Neutrophil (primary cell): ENCODE measurements around the gene SMC1B.

Source experiments
- H3K27ac ChIP-seq: fragments of 200-600 bp; sonication (generic); 2 replicates; pipeline ENCODE4 v1.5.1; 2016; ENCODE audit warnings: mild to moderate bottlenecking, moderate library complexity
- H3K27me3 ChIP-seq: fragments of 200-600 bp; sonication (generic); 2 replicates; pipeline ENCODE4 v1.6.0; 2016; ENCODE audit warnings: mild to moderate bottlenecking
- H3K36me3 ChIP-seq: fragments of 200-600 bp; sonication (generic); 2 replicates; pipeline ENCODE4 v1.5.1; 2017
- H3K4me1 ChIP-seq, 2 experiments: fragments of 200-600 bp in 1 of 2; sonication (generic) in 1 of 2; 1 replicate in 1 of 2; 2 replicates in 1 of 2; pipeline versions ENCODE4 v1.5.1 to v1.6.1; 2013 to 2016; ENCODE audit warnings: low read depth in 1 of 2, low read length in 1 of 2, mild to moderate bottlenecking in 1 of 2, moderate library complexity in 1 of 2; ENCODE audit not compliant: control insufficient read depth in 1 of 2, insufficient read depth in 1 of 2
- H3K4me3 ChIP-seq, 2 experiments: fragments of 200-600 bp in 1 of 2; sonication (generic) in 1 of 2; 1 replicate in 1 of 2; 2 replicates in 1 of 2; pipeline ENCODE4 v1.5.1; 2013 to 2016; ENCODE audit warnings: low read depth in 1 of 2, low read length in 1 of 2, mild to moderate bottlenecking in 1 of 2, moderate library complexity in 1 of 2
- H3K9me3 ChIP-seq: fragments of 200-600 bp; sonication (generic); 2 replicates; pipeline ENCODE4 v1.5.1; 2016
- TF ChIP-seq, protein P1 (sequence below): fragments of 200-600 bp; sonication (generic); IDR thresholded peaks from 2 replicates; pipeline ENCODE4 v1.5.1; 2016; ENCODE audit warnings: antibody characterized with exemption

The SMC1B gene

GRCh38 chr22:45338795-45339194, 74.6 kb downstream of the SMC1B start:
- no peak overlapping the region for H3K4me3 ChIP-seq
- no peaks in the 10 kb centered on the region for H3K4me1 ChIP-seq
- H3K27ac ChIP-seq = no peak overlapping the region
- TF ChIP-seq, protein P1, sequence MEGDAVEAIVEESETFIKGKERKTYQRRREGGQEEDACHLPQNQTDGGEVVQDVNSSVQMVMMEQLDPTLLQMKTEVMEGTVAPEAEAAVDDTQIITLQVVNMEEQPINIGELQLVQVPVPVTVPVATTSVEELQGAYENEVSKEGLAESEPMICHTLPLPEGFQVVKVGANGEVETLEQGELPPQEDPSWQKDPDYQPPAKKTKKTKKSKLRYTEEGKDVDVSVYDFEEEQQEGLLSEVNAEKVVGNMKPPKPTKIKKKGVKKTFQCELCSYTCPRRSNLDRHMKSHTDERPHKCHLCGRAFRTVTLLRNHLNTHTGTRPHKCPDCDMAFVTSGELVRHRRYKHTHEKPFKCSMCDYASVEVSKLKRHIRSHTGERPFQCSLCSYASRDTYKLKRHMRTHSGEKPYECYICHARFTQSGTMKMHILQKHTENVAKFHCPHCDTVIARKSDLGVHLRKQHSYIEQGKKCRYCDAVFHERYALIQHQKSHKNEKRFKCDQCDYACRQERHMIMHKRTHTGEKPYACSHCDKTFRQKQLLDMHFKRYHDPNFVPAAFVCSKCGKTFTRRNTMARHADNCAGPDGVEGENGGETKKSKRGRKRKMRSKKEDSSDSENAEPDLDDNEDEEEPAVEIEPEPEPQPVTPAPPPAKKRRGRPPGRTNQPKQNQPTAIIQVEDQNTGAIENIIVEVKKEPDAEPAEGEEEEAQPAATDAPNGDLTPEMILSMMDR = no peak
- peaks cover 91% of the 10 kb centered on the region for H3K36me3 ChIP-seq
- no peaks in the 10 kb centered on the region for H3K27me3 ChIP-seq
- H3K9me3 ChIP-seq = no peaks in the 10 kb centered on the region

DNA sequence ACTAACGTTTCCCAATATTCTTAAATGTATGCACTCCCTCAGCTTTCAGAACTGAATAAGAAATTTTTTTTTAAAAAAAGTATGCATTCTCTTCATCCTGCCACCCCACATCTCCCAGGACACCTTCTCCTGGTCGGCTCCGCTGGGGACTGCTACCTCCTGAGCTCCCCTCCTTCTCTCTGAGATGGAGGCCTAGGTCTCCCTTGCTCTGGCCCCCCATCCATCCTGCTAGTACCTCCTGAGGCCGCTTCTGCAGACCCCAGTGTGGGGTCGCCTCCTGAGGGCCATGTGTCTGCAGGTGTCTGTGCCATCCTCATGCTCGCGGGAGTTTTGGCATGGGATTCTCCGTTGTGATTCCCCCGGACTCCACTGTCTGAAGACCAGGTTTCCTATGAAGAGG, 75.9 kb downstream of the SMC1B start:
- Histone ChIP-seq H3K27ac (no peak overlapping the region), H3K36me3 (peaks cover 92% of the 10 kb centered on the region), H3K4me1 (no peaks in the 10 kb centered on the region), H3K9me3 (no peaks in the 10 kb centered on the region), H3K4me3 (no peak overlapping the region), H3K27me3 (no peaks in the 10 kb centered on the region)
- TF ChIP-seq, protein P1 = no peak

GRCh38 chr22:45336971-45337431, 76.4 kb downstream of the SMC1B start:
- Histone ChIP-seq H3K9me3 (no peaks in the 10 kb centered on the region), H3K36me3 (peaks cover 92% of the 10 kb centered on the region), H3K4me1 (no peaks in the 10 kb centered on the region), H3K27ac (no peak overlapping the region), H3K4me3 (no peak overlapping the region), H3K27me3 (no peaks in the 10 kb centered on the region)
- TF ChIP-seq, protein P1 = no peak

- H3K36me3 ChIP-seq = peaks cover 92% of the 10 kb centered on the region
- no peaks in the 10 kb centered on the region for H3K9me3 ChIP-seq
- TF ChIP-seq, protein P1 = no peak
- no peak overlapping the region for H3K4me3 ChIP-seq
- H3K27ac ChIP-seq = no peak overlapping the region
- H3K4me1 ChIP-seq = no peaks in the 10 kb centered on the region
- H3K27me3 ChIP-seq = no peaks in the 10 kb centered on the region
These were observed 77.4 kb downstream of the SMC1B start for GRCh38 chr22:45335854-45336522.

DNA sequence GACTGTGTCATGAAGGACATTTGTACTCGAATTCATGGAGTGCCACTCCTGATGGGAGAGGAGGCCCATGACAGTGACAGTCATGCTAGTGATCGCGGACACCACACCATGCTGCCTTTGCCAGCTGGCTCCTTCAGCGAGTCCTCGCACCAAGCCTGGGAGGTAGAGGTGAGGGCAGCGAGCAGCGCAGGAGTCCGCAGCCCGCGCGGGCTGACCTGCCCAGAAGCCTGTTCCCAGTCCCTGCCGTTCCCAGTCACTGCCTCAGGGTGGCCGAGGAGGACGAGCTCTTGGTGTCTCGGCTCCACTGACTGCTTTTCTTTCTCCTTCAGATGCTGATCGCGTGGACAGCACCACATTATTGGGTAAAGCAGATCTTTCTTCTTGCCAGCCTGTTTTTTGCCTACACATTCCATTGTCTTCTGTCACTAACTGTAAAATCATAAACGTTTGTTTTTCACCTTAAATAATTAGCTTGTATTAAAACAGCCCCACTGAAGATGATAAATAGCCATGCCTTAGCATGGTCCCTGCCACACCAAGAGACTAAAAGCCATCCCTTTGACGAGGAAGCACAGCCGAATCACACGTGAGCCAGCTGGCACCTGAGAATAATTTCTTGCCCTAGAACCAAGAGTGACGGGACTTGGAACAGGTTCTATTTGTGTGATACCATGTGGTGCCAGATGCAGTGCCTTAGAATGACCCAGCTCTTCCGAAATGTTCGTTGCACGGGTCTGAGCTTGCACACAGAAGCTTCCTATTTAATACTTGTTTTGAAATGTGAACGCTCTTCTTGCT, 78.2 kb downstream of the SMC1B start:
- TF ChIP-seq, protein P1 = no peak
- no peak overlapping the region for H3K4me3 ChIP-seq
- peaks cover 92% of the 10 kb centered on the region for H3K36me3 ChIP-seq
- no peaks in the 10 kb centered on the region for H3K27me3 ChIP-seq
- no peaks in the 10 kb centered on the region for H3K9me3 ChIP-seq
- no peak overlapping the region for H3K27ac ChIP-seq
- H3K4me1 ChIP-seq = no peaks in the 10 kb centered on the region
